ENCODE results near the gene ZNF764. TPM values are rescaled to one million over a fixed set of nuclear protein-coding genes. Genes with fewer than 3 reads are reported as not detected.
"Not testable (repeated sequence)": the region's sequence is repeated elsewhere in the genome, so short reads cannot be mapped to it uniquely, and the experiment has no call there.

ZNF764 gene
- total RNA-seq, 1 experiment from 2014 or later: 6.8 TPM

GRCh38 chr16:30536391-30537024 is 21.7 kb downstream of the ZNF764 start:
- H3K9me3 ChIP-seq, H3K27me3 ChIP-seq, H3K4me3 ChIP-seq, DNase-seq: not testable (repeated sequence)
- H3K36me3 ChIP-seq: peaks cover 24% of the 10 kb centered on the region

DNA sequence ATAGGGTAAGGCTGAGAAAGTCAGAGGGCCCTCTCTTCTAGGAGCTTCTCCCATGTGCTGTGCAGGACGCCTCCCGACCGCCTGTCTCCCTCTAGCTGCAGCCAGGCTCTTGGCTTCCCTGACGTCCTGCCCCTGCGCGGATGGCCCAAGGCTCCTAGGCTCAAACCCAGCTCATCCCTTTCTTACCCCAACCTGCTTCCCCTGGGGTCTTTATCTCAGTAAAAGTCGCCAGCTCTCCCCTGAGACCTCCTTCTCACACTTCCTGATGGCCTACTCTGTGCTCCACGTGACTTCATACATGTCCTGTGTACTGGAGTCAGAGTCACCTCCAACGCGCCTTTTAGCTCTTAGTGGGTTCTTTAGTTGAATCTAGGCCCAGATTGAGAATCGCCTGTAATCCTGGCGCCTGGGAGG is 22.4 kb downstream of the ZNF764 start:
- peaks cover 31% of the 10 kb centered on the region for H3K36me3 ChIP-seq

GRCh38 chr16:30535106-30535776 is 22.9 kb downstream of the ZNF764 start:
- no peak for DNase-seq

More for the DNA sequence above, 22.4 kb downstream of the ZNF764 start:
- no peaks in the 10 kb centered on the region for H3K9me3 ChIP-seq
- DNase-seq: peak; percentile 84
- no peaks in the 10 kb centered on the region for H3K27me3 ChIP-seq
- H3K4me3 ChIP-seq: peak overlapping the region; percentile 68

DNA sequence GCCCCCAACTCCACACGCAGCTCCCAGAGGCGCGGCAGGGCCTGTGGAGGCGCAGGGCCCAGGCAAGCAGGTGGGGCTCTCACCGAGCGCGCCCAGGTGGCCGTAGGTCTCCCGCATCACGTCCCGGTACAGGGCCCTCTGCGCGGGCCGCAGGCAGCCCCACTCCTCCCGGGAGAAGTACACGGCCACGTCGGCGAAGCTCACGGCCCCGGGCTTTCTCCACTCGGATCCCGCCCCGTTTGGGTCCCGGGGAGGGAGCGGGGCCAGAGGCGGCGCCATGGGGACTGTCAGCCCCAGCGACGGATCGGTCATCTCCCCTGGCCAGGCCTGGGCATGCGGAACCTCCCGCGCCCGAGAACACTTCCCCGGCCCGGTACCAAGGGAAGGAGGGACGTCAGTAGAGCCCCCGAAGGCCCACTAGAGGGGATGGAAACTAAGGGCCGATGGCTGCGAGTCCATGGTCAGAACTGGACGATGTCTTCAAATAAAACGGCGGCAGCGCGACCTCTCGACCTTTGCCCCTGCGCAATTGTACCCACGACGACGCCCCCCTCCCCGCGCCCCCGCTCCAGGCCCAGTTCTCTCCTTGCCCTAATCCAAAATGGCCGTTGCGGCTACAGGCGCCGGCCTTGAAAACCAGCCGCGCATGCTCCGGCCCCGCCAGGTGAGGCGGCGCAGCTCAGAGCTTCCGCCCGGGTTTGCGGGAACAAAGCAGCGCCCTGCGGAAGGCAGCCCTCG is 23.6 kb downstream of the ZNF764 start, which contains the start of gene ZNF747:
ZNF747 (minus strand) TSS at position 491 of the 738 bp plus-strand sequence; CDS start at position 312, 179 bp downstream.
- DNase-seq: peak; percentile 92
- H3K36me3 ChIP-seq: peaks cover 33% of the 10 kb centered on the region
- no peaks in the 10 kb centered on the region for H3K27me3 ChIP-seq
- H3K9me3 ChIP-seq: no peaks in the 10 kb centered on the region
- H3K4me3 ChIP-seq: peak within 1 kb of the TSS; percentile 68

More at GRCh38 chr16:30535106-30535776, 22.9 kb downstream of the ZNF764 start:
- H3K27me3 ChIP-seq: no peaks in the 10 kb centered on the region
- no peaks in the 10 kb centered on the region for H3K9me3 ChIP-seq
- H3K4me3 ChIP-seq: peak overlapping the region; percentile 68
- peaks cover 33% of the 10 kb centered on the region for H3K36me3 ChIP-seq

DNA sequence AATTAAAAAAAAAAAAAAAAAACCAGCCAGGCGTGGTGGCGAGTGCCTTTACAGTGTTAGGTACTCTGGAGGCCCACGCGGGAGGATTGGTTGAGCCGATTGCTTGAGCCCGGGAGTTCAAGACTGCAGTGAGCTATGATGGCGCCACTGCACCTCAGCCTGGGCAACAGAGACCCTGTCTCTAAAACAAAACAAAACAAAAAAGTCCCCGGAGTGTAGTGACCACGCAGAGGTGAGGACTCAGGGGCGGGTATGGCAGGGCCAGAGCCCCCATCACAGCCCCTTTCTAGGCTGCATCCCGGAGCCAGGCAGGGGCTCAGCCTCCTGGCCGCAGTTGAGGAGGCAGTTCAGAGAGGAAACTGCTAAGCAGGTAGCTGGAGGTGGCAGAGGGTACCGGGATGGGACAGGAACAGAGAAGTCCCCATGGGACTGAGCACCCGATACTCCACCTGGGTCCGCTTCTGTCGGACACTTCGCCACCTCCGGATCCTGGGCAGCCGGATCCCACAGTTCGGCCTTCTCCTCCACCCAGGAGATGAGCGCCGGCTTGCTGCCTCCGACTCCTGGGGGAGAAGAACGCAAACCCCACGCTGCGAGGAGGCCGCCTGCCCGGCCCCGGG is 24.3 kb downstream of the ZNF764 start:
- H3K27me3 ChIP-seq: no peaks in the 10 kb centered on the region

GRCh38 chr16:30533146-30533522 is 25.0 kb downstream of the ZNF764 start:
- Histone ChIP-seq H3K27me3 (no peaks in the 10 kb centered on the region), H3K9me3 (no peaks in the 10 kb centered on the region), H3K36me3 (peaks cover 33% of the 10 kb centered on the region), H3K4me3 (peak overlapping the region; percentile 68)
- no peak for DNase-seq

More for the DNA sequence above, 24.3 kb downstream of the ZNF764 start:
- H3K9me3 ChIP-seq: no peaks in the 10 kb centered on the region
- H3K36me3 ChIP-seq: peaks cover 33% of the 10 kb centered on the region
- H3K4me3 ChIP-seq: peak overlapping the region; percentile 68
- peak; percentile 17 for DNase-seq

- Histone ChIP-seq H3K9me3 (no peaks in the 10 kb centered on the region), H3K4me3 (no peak overlapping the region), H3K27me3 (no peaks in the 10 kb centered on the region), H3K36me3 (peaks cover 33% of the 10 kb centered on the region)
- no peak for DNase-seq
These were observed 25.7 kb downstream of the ZNF764 start for GRCh38 chr16:30532285-30533145.

GRCh38 chr16:30530163-30531037 is 27.8 kb downstream of the ZNF764 start:
- H3K27me3 ChIP-seq: no peaks in the 10 kb centered on the region
- DNase-seq: no peak
- no peak overlapping the region for H3K4me3 ChIP-seq
- no peaks in the 10 kb centered on the region for H3K9me3 ChIP-seq
- H3K36me3 ChIP-seq: peaks cover 32% of the 10 kb centered on the region

DNA sequence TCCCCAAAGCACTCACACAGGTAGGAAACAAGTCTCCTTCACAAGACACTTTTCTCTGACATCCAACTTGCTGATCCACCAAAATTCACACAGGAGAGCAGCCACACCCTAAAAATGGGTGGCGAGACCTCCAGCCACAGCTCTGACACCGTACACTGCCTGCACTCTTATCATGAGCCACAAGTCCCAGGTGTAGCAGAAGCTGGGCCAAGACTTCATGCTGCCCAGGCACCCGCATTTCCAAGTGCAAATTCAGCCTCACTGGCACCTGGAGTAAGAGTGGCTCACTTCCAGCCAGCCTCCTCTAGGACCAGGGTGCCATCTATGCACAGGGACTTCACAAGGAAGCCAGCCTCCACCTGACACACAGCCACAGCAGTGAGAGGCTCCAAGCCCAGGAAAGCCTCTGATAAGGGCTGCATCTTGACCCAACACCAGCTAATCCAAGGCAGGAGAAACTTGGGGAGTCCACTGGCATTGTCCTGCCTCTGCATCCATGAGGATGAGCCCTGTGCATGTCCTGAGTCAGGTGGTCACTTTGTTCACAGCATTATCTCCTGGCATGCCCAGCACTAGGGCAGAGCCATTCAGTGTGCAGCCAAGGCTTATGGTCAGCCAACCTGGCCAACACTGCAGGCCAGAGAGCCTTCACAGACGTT is 29.2 kb downstream of the ZNF764 start:
- no peak for DNase-seq
- Histone ChIP-seq H3K9me3 (no peaks in the 10 kb centered on the region), H3K36me3 (peaks cover 45% of the 10 kb centered on the region), H3K27me3 (no peaks in the 10 kb centered on the region), H3K4me3 (no peak overlapping the region)

DNA sequence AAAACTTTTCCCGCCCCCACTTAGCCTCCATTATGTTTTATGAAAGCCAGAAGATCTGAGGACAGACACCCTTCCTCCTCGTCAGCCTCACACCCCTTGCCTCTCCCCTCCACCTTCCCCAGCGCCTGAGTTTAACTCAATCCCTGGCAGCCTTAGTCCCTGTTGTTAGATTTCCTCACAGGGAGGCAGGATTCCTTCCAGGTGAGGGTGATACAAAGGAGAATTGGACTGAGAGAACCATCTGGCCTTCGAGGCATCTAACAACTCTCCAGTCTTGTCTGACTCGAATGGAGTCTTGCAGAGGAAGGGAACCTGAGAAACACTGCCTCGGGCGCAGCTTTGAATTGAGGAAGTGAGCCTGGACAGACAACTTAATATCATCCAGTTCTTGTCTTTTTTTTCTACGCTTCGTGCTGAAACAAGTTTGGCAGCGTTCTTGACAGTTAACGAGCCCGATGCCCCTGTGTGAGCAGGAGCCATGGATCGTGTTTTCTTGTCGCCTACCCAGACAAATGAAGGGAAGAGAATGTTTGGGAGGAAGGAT is 30.5 kb downstream of the ZNF764 start:
- Histone ChIP-seq H3K36me3 (peaks cover 39% of the 10 kb centered on the region), H3K9me3 (no peaks in the 10 kb centered on the region), H3K4me3 (peak overlapping the region; percentile 95), H3K27me3 (no peaks in the 10 kb centered on the region)
- DNase-seq: no peak

DNA sequence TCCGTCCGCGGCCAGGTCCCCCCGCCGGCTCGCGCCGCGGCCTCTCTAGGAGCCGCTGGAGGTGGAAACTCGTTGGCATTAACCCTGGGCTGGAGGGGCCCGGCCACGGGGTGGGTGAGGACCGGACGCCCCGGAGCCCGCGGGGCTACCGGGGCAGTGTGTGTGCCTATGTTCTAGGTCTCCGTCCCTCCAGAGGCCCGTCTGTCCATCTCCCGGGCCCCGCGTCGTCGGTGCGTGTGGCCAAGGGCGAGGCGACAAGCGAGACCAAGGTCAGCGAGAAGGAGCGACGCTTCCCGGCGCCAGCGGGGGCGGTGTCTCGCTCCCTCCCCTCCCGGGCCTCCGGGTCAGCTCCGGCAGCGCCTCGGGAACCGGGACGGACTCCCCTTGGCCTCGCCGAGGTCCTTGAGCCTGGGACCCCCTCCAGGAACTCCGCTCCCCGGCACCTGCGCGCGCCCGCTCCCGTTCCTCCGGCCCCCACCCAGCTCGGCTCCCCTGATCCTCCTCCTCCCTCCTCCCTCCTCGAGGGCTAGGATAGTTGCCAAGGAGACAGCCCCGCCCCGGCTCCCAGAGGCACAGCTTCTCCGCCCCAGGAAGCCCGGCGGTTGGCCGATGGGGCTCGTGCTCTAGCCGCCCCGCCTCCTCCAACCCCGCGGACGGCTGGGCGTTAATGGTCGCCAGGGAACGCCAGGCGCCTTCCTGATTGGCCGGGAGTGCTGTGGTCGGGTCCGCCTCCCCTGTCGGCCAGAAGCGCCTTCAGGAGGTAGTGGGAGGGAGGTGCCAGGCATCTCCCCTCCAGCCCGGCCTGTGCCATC is 31.1 kb downstream of the ZNF764 start:
- H3K36me3 ChIP-seq: peaks cover 33% of the 10 kb centered on the region
- no peaks in the 10 kb centered on the region for H3K27me3 ChIP-seq
- DNase-seq: peak; percentile 100
- H3K4me3 ChIP-seq: peak overlapping the region; percentile 95
- no peaks in the 10 kb centered on the region for H3K9me3 ChIP-seq

DNA sequence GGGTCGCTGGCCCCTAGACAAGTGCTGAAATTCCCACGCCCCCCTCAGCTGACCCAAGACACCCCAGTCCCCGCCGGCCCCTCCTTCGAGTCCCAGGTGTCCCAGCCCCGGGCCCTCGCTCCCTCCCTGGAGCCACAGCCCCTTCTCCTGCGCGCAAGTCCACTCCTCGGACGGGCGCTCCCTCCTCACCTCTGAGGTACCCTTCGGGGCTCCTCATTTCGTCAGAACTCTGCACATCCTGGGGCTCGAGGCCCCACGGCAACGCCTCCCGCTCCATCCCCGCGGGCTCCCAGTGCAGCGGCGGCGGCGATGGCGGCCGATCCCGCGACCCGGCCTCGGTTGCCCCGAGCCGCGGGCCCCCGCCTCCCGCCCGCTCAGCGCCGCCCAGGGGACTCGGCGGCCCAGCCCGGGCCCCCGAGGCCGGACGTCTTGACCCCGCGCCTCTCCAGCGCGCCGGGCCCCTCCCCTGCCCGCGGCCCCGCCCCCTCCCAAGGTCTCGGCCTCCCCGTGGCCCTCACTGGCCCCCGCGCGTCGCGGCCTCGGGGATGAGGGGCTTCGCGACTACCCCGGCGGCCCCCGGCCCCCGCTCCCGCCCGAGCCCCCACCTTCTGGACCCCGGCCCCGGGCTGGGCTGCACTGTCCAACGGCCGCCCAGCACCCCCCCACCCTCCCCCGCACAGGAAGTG is 31.9 kb downstream of the ZNF764 start, which contains the start of gene ZNF768:
ZNF768 (minus strand) TSS at position 430 of the 686 bp plus-strand sequence; CDS start at position 277, 153 bp downstream.
- Histone ChIP-seq H3K36me3 (peaks cover 25% of the 10 kb centered on the region), H3K27me3 (no peaks in the 10 kb centered on the region), H3K9me3 (no peaks in the 10 kb centered on the region), H3K4me3 (peak within 1 kb of the TSS; percentile 95)
- DNase-seq: peak; percentile 64

- Histone ChIP-seq H3K36me3 (peaks cover 20% of the 10 kb centered on the region), H3K4me3 (peak overlapping the region; percentile 95), H3K9me3 (no peaks in the 10 kb centered on the region), H3K27me3 (no peaks in the 10 kb centered on the region)
- no peak for DNase-seq
These were observed 32.4 kb downstream of the ZNF764 start for GRCh38 chr16:30525844-30526136.
